A549 (cell line): ENCODE measurements around the gene PAPSS2.

Source experiments
- JUNB ChIP-seq: fragments of >200 bp; sonication (Bioruptor Twin); formaldehyde crosslinking; IDR thresholded peaks from 2 replicates; pipeline ENCODE4 v1.6.1; 2016
- POLR2A ChIP-seq: IDR thresholded peaks from 2 replicates; pipeline ENCODE4 v1.6.1; 2012; ENCODE audit warnings: mild to moderate bottlenecking, low read length
- TF ChIP-seq, protein P1 (sequence below): fragments of >200 bp; sonication (Bioruptor Twin); formaldehyde crosslinking; IDR thresholded peaks from 3 replicates; pipeline ENCODE4 v1.5.1; 2016

DNA sequence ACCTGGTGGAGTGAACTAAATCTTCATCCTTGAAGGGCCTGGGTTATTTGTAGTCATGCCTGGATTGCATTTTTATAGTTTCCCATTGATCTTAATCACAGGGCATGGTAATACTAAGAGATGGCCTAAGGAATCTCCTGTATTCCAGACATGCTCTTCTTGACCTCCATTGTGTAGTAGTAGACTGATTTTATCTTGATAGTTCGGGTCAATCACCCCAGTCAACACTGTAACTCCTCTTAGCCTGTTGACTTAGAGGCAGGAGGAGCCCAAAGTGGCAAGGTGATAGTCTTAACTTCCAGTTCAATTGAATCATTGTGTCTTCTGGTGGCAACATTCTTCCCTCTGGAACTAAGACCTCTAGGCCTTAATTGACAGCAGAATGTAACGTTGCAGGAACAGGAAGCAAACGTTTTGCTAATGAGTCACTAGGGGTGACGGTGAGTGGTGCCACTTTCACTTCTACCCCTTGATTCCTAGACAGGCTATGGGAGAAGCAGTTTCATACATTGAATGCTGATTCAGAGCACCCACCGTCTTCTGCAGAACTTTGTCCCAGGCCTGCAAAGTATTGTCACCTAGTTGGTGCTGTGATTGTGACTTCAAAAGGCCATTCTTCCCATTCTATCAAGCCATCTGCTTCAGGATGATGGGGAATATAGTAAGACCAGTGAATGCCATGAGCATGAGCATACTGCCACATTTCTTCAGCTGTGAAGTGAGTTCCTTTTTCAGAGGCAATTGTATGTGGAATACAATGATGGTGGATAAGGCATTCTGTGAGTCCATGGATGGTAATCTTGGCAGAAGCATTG, 24.0 kb upstream of the PAPSS2 start:
- TF ChIP-seq POLR2A, result no peak
- TF ChIP-seq, protein P1, sequence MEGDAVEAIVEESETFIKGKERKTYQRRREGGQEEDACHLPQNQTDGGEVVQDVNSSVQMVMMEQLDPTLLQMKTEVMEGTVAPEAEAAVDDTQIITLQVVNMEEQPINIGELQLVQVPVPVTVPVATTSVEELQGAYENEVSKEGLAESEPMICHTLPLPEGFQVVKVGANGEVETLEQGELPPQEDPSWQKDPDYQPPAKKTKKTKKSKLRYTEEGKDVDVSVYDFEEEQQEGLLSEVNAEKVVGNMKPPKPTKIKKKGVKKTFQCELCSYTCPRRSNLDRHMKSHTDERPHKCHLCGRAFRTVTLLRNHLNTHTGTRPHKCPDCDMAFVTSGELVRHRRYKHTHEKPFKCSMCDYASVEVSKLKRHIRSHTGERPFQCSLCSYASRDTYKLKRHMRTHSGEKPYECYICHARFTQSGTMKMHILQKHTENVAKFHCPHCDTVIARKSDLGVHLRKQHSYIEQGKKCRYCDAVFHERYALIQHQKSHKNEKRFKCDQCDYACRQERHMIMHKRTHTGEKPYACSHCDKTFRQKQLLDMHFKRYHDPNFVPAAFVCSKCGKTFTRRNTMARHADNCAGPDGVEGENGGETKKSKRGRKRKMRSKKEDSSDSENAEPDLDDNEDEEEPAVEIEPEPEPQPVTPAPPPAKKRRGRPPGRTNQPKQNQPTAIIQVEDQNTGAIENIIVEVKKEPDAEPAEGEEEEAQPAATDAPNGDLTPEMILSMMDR, result no peak
- no peak for TF ChIP-seq JUNB
